NCI-H1694 (cell line): ENCODE measurements around the gene HCN3.
"Not testable (repeated sequence)": the region's sequence is repeated elsewhere in the genome, so short reads cannot be mapped to it uniquely, and the experiment has no call there.

Source experiments
- DNase-seq: peaks from one replicate; lab custom pipeline; 2025; lab: John Stamatoyannopoulos, UW

Gene HCN3

DNA sequence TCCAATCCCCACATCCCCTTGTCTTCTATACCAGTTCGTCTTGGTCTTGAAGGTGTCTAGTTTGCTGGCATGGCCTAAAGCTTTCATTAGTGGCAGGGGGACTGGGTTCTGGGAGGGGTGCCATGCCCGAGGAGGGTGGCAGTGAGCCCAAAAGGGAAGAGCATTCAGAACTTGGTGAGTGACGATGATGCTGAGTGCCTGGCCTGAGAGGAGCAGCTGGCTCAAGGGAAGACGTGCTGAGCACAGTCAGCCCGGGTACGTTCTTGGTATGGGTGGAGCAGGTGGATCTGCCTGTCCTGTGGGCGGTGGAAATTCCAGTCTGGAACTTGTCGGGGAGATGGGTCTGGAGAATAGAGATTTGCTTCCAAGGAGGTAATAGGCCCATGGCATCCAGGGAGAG is 36.0 kb downstream of the HCN3 start:
- DNase-seq, result no peak

DNA sequence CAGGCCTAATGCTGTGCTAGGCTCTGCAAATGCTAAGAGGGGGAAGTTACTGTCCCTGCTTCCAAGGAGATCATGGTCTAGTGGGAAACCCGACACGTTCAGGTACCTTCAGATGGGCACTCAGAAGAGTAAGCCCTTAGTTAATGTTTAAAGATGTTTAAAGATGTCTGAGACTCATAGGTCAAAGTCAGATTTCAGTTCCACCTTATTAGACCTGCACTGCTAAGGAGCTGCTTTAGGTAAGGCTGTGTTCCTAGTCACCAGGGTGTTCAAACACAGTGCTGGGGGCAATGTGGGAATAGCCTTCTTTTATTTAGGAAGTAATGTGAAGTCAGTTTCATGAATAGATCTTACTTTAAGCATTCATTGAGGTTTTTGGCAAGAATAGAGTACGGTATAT is 39.7 kb downstream of the HCN3 start:
- no peak for DNase-seq

DNA sequence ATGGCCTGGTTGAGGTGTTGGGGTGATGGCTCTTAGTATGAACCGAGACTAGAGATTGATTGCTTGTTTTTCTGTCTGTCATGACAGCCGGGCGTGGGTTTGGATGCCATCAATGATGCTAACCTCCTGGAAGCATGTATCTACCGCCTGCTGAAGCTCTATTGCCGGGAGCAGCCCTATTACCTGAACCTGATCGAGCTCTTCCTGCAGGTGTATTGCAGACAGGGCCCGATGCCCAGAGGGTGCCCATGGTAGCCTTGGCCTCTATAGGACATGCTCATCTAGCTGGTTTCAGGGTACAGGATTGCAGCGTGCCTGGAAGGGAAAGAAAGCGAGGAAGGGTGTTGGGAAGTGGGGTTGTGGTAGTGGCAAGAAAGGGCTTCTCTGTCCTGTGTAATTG is 40.8 kb downstream of the HCN3 start:
- DNase-seq, result no peak

DNA sequence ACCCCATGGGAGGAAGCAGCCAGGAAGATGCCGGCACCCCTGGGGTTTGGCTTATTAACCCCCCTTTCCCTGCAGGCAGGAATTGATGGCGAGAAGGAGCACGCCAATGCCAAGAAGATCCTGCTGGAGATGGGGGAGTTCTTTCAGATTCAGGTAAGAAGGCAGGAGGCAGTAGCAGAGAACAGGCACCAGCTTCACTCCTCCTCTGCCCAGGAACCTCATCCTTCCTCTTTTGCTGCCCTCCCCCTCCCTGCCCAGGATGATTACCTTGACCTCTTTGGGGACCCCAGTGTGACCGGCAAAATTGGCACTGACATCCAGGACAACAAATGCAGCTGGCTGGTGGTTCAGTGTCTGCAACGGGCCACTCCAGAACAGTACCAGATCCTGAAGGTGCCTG is 42.3 kb downstream of the HCN3 start:
- DNase-seq, result no peak

DNA sequence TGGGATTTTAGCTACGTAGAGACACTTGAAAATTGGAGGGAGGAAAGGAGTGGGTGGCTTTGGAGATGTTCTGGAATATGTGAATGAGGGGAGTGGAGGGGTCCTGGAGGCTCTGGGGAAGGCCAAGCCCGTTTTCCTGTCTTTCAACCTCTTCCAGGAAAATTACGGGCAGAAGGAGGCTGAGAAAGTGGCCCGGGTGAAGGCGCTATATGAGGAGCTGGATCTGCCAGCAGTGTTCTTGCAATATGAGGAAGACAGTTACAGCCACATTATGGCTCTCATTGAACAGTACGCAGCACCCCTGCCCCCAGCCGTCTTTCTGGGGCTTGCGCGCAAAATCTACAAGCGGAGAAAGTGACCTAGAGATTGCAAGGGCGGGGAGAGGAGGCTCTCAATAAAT is 43.0 kb downstream of the HCN3 start:
- DNase-seq, result no peak

DNA sequence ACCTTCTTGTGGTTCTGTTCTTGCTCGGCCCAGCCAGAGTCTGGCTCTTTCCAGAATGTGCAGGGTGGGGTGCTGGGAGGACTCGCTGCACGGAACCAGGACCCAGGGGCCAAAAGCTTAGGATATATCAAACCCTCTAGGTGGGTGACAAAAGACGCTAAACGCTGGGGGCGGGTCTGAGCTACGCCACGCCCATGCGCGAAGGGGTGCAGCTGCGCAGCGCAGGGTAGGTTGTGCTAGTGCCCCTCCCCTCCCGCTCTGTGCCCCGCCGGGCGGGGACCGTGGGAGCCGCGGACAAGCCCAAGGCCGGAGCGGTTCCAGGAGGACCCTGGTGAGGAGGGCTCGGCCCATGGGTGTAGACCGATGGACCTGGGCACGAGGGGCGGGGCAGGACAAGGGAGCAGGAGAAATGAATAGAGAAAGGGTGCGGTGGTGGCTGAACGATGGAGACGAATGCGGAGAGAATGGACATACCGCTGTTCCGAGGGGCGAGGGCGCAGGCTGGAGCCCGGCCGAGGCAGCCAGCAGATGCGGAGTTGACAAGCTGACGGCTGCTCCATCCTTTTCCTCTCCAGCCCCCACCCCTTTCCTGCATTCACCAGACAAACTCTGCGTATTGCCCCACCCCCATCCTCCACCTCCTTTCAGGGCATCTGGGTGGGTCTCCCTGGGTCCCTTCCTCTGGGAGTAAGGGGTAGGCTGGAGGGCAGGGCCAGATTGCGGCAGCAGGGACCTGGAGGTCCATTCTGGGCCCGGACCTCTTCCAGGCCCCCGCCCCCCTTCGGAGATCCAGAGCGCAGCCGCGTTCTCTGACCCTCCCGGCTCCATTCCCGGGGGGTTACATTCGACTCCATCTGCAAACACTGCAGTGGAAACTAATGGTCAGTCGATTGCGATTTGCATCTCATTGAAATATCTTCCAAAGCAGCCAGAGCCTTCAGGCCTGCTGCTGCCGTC is 43.7 kb downstream of the HCN3 start, which contains the start of gene RUSC1:
TSS of gene RUSC1 (plus strand) at position 234 of the 957 bp plus-strand sequence. CDS start 880 bp downstream, outside the sequence.
- DNase-seq, result no peak

DNA sequence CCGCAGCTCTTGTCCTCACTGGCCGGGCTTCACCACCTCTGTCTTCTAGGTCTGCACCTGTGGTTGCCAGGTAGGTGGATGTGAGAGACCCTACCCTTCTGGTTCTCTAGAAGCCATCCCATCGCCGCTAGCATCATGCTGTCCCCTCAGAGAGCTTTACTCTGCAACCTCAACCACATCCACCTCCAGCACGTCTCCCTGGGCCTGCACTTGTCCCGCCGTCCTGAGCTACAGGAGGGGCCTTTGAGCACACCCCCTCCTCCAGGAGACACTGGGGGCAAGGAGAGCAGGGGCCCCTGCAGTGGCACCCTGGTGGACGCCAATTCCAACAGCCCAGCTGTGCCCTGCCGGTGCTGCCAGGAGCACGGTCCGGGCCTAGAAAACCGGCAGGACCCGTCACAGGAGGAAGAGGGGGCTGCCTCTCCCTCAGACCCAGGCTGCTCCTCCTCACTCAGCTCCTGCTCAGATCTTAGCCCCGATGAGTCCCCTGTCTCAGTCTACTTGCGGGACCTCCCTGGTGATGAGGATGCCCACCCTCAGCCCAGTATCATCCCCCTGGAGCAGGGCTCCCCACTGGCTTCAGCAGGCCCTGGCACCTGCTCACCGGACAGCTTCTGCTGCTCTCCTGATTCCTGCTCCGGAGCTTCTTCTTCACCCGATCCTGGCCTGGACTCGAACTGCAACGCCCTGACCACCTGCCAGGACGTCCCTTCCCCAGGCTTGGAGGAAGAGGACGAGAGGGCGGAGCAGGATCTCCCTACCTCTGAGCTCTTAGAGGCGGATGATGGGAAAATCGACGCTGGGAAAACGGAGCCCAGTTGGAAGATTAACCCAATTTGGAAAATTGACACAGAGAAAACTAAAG is 44.6 kb downstream of the HCN3 start:
- DNase-seq, result no peak

DNA sequence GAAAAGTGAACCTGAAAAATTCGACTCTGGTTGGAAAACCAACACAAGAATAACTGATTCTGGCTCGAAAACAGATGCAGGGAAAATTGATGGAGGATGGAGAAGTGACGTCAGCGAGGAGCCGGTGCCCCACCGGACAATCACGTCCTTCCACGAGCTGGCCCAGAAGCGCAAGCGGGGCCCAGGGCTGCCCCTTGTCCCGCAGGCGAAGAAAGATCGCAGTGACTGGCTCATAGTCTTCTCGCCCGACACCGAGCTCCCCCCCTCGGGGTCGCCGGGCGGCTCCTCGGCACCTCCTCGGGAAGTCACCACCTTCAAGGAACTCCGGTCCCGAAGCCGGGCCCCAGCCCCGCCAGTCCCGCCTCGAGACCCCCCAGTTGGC is 45.3 kb downstream of the HCN3 start:
- DNase-seq, result no peak

DNA sequence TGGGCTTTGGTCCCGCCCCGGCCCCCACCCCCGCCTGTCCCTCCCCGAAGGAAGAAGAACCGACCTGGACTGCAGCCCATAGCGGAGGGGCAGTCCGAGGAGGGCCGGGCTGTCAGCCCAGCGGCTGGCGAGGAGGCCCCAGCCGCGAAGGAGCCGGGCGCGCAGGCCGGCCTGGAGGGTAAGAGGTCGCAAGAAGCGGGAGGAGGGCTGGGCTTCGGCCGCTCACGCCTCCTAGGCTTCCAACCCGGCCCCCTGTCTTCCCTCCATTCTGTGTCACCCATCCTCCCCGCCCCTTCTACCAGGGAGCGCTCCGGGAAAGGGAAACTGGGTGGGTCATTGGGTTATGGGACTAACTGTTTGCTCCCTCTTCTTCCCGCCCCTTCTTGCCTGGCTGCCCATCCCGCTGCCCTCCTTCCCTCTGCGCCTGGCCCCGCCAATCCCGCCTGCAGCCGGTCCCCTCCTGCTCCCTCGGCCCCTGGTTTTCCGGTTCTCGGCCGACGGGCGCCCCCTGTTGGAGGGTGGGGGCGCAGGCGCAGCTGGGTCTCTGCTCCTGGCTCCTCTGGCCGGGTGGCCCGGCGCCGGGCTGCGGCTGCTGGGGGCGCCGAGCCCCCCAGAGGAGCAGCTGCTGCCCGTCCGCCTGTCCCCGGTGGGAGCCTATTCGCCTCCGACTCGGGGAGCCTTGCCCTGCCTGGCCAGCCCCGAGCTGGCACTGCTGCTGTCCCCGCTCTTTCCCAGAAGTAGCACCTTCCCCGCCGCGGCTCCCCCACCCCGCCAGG is 45.9 kb downstream of the HCN3 start:
- peak; percentile 94 for DNase-seq

DNA sequence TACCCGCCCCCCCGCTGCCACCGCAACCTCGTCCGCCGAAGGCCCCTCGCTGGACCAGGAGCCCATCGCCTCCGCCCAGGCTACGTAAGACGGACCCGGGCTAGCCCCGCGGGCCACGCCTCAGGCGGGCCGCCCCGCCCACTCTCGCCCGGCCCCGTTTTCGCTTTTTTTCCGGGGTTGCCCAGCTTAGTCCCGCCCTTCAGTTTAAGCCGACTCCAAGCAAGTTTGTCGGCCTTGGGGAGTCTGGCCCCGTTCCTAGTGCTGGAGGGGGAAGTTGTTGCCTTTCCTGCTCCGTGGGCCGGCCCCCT is 46.4 kb downstream of the HCN3 start:
- DNase-seq, result peak; percentile 83

DNA sequence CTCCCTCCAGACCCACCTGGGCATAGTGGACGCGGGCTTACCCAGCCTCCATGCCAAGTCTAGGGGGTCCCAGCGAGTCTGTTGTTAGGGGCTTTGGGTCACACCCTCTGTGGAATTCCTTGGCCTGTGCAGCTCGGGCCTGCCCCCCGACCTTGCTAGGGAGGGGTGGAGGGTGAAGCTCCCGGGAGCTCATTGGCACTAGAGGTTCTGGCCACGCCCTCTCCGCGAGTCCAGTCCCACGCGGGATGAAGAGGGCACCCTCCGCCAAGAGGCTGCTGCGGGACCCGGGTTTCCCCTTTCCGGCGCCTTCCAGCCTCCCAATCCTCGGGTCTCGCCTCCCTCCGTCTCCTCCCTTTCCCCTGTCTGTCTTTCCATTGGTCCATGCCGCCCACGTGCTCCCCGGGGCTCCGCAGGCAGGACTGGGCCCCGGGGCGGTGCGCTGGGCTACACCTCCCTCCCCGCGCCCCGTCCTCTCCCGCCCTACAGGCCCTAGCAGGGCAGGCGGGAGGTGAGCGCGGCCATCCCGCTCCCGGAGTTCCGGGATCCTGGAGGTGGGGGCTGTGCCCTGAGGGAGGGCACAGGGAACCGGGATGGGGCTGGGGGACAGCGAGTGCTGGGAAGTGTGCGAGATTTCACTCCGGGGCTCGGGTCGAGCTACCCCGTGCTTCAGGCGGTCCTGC is 46.9 kb downstream of the HCN3 start:
- peak; percentile 98 for DNase-seq

DNA sequence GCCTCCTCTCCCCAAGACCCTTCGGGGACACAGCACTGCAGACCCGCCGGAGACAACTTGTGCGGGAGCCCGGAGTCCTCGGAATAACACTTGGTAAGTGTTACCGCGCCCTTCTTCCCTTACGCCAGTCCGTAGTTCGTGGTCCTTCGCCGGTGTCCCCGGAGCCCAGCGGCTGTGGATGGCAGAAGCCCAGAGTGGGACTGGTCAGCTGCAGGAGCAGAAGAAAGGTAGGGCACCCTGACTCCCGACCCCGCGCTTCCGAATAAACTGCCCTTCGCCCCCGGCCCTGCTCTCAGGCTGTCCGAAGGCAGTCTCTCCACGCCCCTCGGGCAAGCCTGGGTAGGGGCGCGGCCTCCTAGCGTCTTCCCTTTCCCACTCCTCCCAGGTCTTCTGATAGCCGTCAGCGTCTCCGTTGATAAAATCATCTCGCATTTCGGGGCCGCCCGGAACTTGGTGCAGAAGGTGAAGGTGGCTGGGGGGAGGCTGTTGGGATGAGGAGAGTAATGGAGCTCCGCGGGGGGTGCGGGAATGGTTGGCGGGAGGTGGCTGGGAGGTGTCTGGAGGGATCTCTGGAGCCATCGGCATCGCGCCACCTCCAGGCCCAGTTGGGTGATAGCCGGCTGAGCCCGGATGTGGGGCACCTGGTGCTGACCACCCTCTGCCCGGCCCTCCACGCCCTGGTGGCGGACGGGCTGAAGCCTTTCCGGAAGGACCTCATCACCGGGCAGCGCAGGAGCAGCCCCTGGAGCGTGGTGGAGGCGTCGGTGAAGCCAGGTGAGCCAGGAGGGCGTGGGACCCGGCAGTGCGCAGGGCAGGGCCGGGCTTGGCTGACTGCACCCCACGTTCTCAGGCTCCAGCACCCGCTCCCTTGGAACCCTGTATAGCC is 47.7 kb downstream of the HCN3 start:
- peak; percentile 48 for DNase-seq

DNA sequence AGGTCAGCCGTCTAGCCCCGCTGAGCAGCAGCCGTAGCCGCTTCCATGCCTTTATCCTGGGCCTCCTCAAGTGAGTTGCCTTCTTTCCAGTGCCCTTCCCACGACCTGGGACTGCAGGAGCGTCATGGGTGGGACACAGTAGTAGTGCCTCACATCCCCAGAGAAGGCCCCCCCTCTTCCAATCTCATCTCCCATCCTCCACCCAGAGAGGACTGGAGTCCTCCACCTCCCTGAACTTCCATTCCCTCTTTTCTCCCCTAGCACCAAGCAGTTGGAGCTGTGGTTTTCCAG is 48.3 kb downstream of the HCN3 start:
- no peak for DNase-seq

DNA sequence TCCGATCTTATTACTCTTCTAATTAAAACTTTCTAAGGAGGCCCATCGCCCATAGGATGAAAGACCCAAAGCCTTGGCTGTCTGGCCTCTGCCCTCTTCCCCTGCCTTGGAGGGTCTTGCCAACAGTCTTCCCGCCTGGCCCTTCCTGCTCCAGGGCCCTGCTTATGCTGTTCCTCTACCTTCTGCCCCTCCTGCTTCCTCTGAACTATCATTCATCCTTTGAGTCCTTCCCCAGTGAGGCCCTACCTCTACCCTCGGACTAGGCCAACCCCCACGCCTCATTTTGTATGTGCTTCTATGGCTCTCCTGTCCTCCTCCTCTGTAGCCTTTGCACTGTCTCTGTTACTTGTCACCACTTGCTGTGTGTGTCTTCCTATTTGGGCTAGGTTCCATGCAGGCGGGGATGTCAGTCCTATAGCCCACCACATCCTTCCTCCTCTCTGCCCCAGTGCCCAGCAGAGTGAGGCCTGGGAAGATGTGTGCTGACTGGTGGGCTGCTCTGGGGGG is 48.8 kb downstream of the HCN3 start:
- no peak for DNase-seq

DNA sequence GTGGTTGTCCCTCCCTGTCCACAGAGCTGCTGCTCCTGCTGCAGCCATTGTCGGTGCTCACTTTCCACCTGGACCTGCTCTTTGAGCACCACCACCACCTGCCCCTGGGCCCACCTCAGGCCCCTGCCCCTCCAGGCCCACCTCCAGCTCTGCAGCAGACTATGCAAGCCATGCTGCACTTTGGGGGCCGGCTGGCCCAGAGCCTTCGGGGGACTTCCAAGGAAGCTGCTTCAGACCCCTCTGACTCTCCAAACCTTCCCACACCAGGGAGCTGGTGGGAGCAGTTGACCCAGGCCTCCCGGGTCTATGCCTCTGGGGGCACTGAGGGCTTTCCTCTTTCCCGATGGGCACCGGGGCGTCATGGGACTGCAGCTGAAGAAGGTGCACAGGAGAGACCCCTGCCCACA is 49.4 kb downstream of the HCN3 start:
- DNase-seq, result no peak

DNA sequence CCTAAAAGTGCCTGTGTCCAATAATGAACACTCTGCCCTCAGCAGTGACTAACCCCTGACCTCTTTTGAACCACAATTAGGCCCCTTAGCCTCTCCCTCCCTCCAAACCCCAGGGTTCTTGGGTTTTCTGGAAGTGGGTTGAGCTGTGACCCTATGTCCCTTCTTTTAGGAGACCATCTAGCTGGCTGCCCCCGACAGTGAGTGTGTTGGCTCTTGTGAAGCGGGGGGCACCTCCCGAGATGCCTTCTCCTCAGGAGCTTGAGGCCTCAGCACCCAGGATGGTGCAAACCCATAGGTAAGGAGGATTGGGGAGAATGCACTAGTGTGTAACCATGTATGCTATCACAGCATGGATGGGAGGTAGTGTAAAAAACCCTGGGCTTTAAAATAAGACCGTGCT is 50.7 kb downstream of the HCN3 start:
- no peak for DNase-seq

DNA sequence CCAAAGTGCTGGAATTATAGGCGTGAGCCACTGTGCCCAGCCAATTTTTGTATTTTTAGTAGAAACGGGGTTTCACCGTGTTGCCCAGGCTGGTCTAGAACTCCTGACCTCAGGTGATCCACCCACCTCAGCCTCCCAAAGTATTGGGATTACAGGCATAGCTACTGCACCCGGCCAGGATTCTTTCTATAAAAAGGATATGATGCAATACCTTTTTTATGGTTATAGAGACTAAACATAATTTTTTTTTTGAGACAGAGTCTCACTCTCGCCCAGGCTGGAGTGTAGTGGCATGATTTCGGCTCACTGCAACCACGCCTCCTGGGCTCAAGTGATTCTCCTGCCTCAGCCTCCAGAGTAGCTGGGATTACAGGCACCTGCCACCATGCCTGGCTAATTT is 51.6 kb downstream of the HCN3 start:
- DNase-seq, result not testable (repeated sequence)

DNA sequence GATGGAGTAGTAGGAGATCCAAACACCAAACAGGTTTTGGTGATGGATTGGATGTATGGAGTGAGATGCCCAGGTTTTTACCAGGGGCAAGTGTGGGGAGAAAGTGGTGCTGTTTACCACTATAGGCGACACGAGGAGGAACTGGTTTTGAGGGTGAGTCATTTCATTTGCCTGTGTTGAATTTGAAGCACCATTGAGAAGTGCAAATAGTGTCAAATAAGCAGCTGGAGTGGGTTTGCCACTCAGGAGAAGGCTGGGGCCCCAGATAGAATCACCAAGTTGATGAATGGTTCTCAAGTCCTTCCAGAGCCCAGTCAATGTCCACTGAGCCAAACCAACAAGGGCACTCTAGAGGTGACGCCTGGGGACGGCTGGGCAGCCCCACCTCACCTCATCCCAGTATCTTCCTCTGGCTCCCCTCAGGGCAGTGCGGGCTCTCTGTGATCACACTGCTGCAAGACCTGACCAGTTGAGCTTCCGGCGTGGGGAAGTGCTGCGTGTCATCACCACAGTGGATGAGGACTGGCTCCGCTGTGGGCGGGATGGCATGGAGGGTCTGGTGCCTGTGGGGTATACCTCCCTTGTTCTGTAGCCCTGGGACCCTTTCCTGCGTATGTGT is 52.8 kb downstream of the HCN3 start:
- DNase-seq, result no peak

DNA sequence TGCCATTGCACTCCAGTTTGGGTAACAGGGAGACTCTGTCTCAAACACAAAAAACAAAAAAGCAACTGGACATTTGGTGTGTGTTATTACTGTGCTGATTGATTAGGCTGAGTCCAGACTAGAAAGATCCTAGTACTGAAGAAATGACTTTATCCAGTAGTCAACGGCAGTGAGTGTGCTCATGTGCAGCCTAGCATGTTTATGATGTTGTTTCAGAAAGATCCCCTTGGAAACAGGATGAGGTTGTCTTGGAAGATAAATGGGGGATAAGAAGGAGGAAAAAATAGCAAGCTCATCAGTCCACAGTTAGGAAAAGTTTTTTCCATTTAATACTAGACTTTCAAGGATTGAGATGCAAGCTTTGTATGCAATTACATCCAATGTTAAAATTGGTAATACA is 57.7 kb downstream of the HCN3 start:
- no peak for DNase-seq
